H1 (cell line): Measurements from ENCODE around the gene TUBGCP6. TPM values are rescaled to one million over a fixed set of nuclear protein-coding genes. Genes with fewer than 3 reads are reported as not detected.
A peak's percentile ranks its signal among the peaks of the same experiment; 100 is the strongest.

Experiments
- CTCF ChIA-PET: fragments of 300-600 bp; sonication (Branson Sonifier 250); formaldehyde crosslinking; loops from one replicate; lab custom pipeline; 2021; ENCODE audit not compliant: partially characterized antibody; lab: Charles Lee
- POLR2A ChIA-PET: fragments of 300-600 bp; sonication (Branson Sonifier 250); formaldehyde crosslinking; loops from one replicate; lab custom pipeline; 2021; ENCODE audit warnings: inconsistent platforms; ENCODE audit not compliant: partially characterized antibody; lab: Charles Lee
- DNase-seq, 2 experiments: peaks; one replicate each; pipeline versions ENCODE4 v3.0.0 to v3.0.0-alpha.2; 2010 to 2022; ENCODE audit warnings: low spot score in 2 of 2, low read depth in 1 of 2, mixed read lengths in 1 of 2
- FAIRE-seq: peaks from 2 replicates; lab custom pipeline; 2011; peaks lifted over from hg19 to GRCh38; lab: Jason Lieb, UNC
- H2AFZ ChIP-seq: 2 replicates; pipeline ENCODE4 v1.8.1; 2012; ENCODE audit warnings: low read length, inconsistent platforms
- H2AK5ac ChIP-seq: 2 replicates; pipeline ENCODE4 v1.6.1; 2013; ENCODE audit warnings: low read depth, low read length
- H2BK120ac ChIP-seq: replicated peaks from 2 replicates; pipeline ENCODE3; 2013; ENCODE audit warnings: low read depth, low read length, inconsistent platforms
- H2BK12ac ChIP-seq: 2 replicates; pipeline ENCODE4 v1.6.1; 2013; ENCODE audit warnings: low read depth, low read length
- H2BK15ac ChIP-seq: 2 replicates; pipeline ENCODE4 v1.6.1; 2013; ENCODE audit warnings: low read length
- H2BK20ac ChIP-seq: 2 replicates; pipeline ENCODE4 v1.6.1; 2013; ENCODE audit warnings: low read length
- H2BK5ac ChIP-seq: 2 replicates; pipeline ENCODE4 v1.6.1; 2013; ENCODE audit warnings: low read depth, low read length
- H3K14ac ChIP-seq: 2 replicates; pipeline ENCODE4 v1.6.1; 2013; ENCODE audit warnings: inconsistent platforms; ENCODE audit not compliant: insufficient read length
- H3K18ac ChIP-seq: 2 replicates; pipeline ENCODE4 v1.6.1; 2013; ENCODE audit warnings: low read length; ENCODE audit errors: extremely low read depth
- H3K23ac ChIP-seq: 2 replicates; pipeline ENCODE4 v1.6.1; 2013; ENCODE audit warnings: inconsistent platforms; ENCODE audit not compliant: insufficient read length
- H3K23me2 ChIP-seq: 2 replicates; pipeline ENCODE4 v1.6.1; 2013; ENCODE audit warnings: low read depth, low read length
- H3K27ac ChIP-seq: 2 replicates; pipeline ENCODE4 v1.6.1; 2011; ENCODE audit warnings: low read depth, low read length, inconsistent platforms
- H3K27me3 ChIP-seq, 4 experiments: replicated peaks in 1 of 4; 1 replicate in 1 of 4; 2 replicates in 3 of 4; pipeline versions ENCODE4 v1.6.1 to v1.8.1; 2011 to 2013; ENCODE audit warnings: low read length in 3 of 4, mild to moderate bottlenecking in 3 of 4, inconsistent platforms in 2 of 4, mixed read lengths in 2 of 4, moderate library complexity in 1 of 4; ENCODE audit not compliant: control insufficient read depth in 3 of 4, insufficient read depth in 3 of 4; ENCODE audit errors: extremely low read depth in 1 of 4
- H3K36me3 ChIP-seq, 4 experiments: 2 replicates each; pipeline versions ENCODE4 v1.6.1 to v1.8.1; 2011 to 2013; ENCODE audit warnings: mild to moderate bottlenecking in 4 of 4, low read length in 3 of 4, moderate library complexity in 2 of 4, control low read depth in 1 of 4, inconsistent platforms in 1 of 4; ENCODE audit not compliant: insufficient read depth in 4 of 4, control insufficient read depth in 2 of 4
- H3K4ac ChIP-seq: replicated peaks from 2 replicates; pipeline ENCODE3; 2013; ENCODE audit warnings: low read length, low read depth, mixed read lengths, inconsistent platforms; ENCODE audit not compliant: insufficient read length
- H3K4me1 ChIP-seq, 4 experiments: replicated peaks in 1 of 4; 1 replicate in 1 of 4; 2 replicates in 3 of 4; pipeline versions ENCODE4 v1.6.1 to v1.8.1; 2011 to 2013; ENCODE audit warnings: low read length in 3 of 4, inconsistent platforms in 2 of 4, mixed read lengths in 1 of 4; ENCODE audit not compliant: insufficient read depth in 4 of 4, control insufficient read depth in 3 of 4
- H3K4me2 ChIP-seq, 2 experiments: 2 replicates each; pipeline versions ENCODE4 v1.6.1 to v1.8.1; 2011 to 2013; ENCODE audit warnings: low read depth in 2 of 2, low read length in 2 of 2, control low read depth in 1 of 2, inconsistent platforms in 1 of 2, mild to moderate bottlenecking in 1 of 2; ENCODE audit not compliant: insufficient read depth in 1 of 2
- H3K4me3 ChIP-seq, 4 experiments: fragments of 200-600, 300-600 bp in 1 of 4; sonication (generic), shearing (Covaris generic), sonication (Bioruptor Twin) in 1 of 4; 2 replicates each; pipeline versions ENCODE4 v1.5.1 to v1.8.1; 2011 to 2016; ENCODE audit warnings: low read length in 4 of 4, low read depth in 3 of 4, control low read depth in 2 of 4, inconsistent platforms in 2 of 4, mild to moderate bottlenecking in 2 of 4, mixed read lengths in 1 of 4, moderate library complexity in 1 of 4; ENCODE audit not compliant: insufficient read depth in 2 of 4; ENCODE audit errors: extremely low read depth in 1 of 4
- H3K56ac ChIP-seq: replicated peaks from 2 replicates; pipeline ENCODE3; 2013; ENCODE audit warnings: low read depth, mild to moderate bottlenecking, mixed read lengths, low read length, inconsistent platforms; ENCODE audit not compliant: insufficient read length
- H3K79me1 ChIP-seq: 2 replicates; pipeline ENCODE4 v1.6.1; 2013; ENCODE audit warnings: low read depth, low read length, control low read depth
- H3K79me2 ChIP-seq, 2 experiments: 2 replicates each; pipeline versions ENCODE4 v1.6.1 to v1.8.1; 2012 to 2013; ENCODE audit warnings: low read length in 2 of 2, mild to moderate bottlenecking in 2 of 2, inconsistent platforms in 1 of 2; ENCODE audit not compliant: insufficient read depth in 2 of 2, control insufficient read depth in 1 of 2
- H3K9ac ChIP-seq, 4 experiments: replicated peaks in 1 of 4; 1 replicate in 1 of 4; 2 replicates in 3 of 4; pipeline versions ENCODE4 v1.6.1 to v1.8.1; 2011 to 2013; ENCODE audit warnings: low read depth in 3 of 4, low read length in 3 of 4, control low read depth in 2 of 4, mild to moderate bottlenecking in 2 of 4, moderate library complexity in 2 of 4, inconsistent platforms in 1 of 4; ENCODE audit errors: extremely low read depth in 1 of 4
- H3K9me3 ChIP-seq, 2 experiments: 2 replicates each; pipeline versions ENCODE4 v1.6.1 to v1.8.1; 2012 to 2013; ENCODE audit warnings: mild to moderate bottlenecking in 2 of 2, moderate library complexity in 2 of 2, control low read depth in 1 of 2, inconsistent platforms in 1 of 2, low read depth in 1 of 2, low read length in 1 of 2, mixed read lengths in 1 of 2; ENCODE audit not compliant: insufficient read depth in 2 of 2
- H4K20me1 ChIP-seq, 2 experiments: replicated peaks in 1 of 2; 2 replicates each; pipeline versions ENCODE3 to v1.8.1; 2011 to 2013; ENCODE audit warnings: inconsistent platforms in 2 of 2, low read length in 2 of 2, mild to moderate bottlenecking in 1 of 2; ENCODE audit not compliant: insufficient read depth in 2 of 2, control insufficient read depth in 1 of 2
- H4K5ac ChIP-seq: 2 replicates; pipeline ENCODE4 v1.6.1; 2013; ENCODE audit warnings: low read length, low read depth, mixed read lengths, inconsistent platforms; ENCODE audit not compliant: insufficient read length
- H4K8ac ChIP-seq: 2 replicates; pipeline ENCODE4 v1.8.0; 2013; ENCODE audit warnings: mild to moderate bottlenecking, moderate library complexity, low read length, inconsistent platforms; ENCODE audit not compliant: insufficient read depth; ENCODE audit errors: extremely low read depth
- H4K91ac ChIP-seq: replicated peaks from 2 replicates; pipeline ENCODE3; 2013; ENCODE audit warnings: low read length, mixed read lengths, inconsistent platforms; ENCODE audit not compliant: insufficient read length
- BACH1 ChIP-seq: IDR thresholded peaks from 2 replicates; pipeline ENCODE4 v1.6.1; 2012; ENCODE audit warnings: low read length, improper control_type of control experiment
- CTCF ChIP-seq, 3 experiments: IDR thresholded peaks; 1 replicate in 2 of 3; 2 replicates in 1 of 3; pipeline versions ENCODE4 v1.5.1 to v1.6.1; 2011; ENCODE audit warnings: low read length in 3 of 3, mild to moderate bottlenecking in 3 of 3, inconsistent platforms in 2 of 3, low read depth in 1 of 3, moderate library complexity in 1 of 3; ENCODE audit not compliant: insufficient read depth in 1 of 3; ENCODE audit errors: control extremely low read depth in 1 of 3
- KDM4A ChIP-seq: IDR thresholded peaks from one replicate; pipeline ENCODE4 v1.7.1; 2012; ENCODE audit warnings: low read depth, mild to moderate bottlenecking, moderate library complexity, low read length, inconsistent platforms; ENCODE audit not compliant: severe bottlenecking
- MAFK ChIP-seq: IDR thresholded peaks from 2 replicates; pipeline ENCODE4 v1.6.1; 2012; ENCODE audit warnings: low read depth, mild to moderate bottlenecking, improper control_type of control experiment, low read length
- SIX5 ChIP-seq: IDR thresholded peaks from 2 replicates; pipeline ENCODE4 v1.6.1; 2011; ENCODE audit warnings: mild to moderate bottlenecking, low read depth, low read length
- WGBS, 2 experiments: shearing (Covaris generic) in 1 of 2; methylation state at CpG; one replicate each; pipeline versions ENCODE4 v1.1.6 to v1.1.7; 2013 to 2015; ENCODE audit warnings: low lambda C conversion rate in 2 of 2, mixed read lengths in 2 of 2, inconsistent platforms in 1 of 2, low coverage in 1 of 2, missing lambda C conversion rate in 1 of 2; ENCODE audit not compliant: insufficient replicate concordance in 2 of 2, insufficient coverage in 1 of 2, insufficient read length in 1 of 2; ENCODE audit errors: extremely low coverage in 1 of 2, missing lambda C conversion rate in 1 of 2; 5-methylcytosine and 5-hydroxymethylcytosine counted together
- polyA plus RNA-seq, 7 experiments: library from polyadenylated mRNA; depleted of rRNA in 3 of 7; stranded (reverse) in 5 of 7; unstranded in 2 of 7; fragments of >200 nt in 5 of 7; fragments of 200-250 nt in 2 of 7; gene quantifications; 1 replicate in 5 of 7; 2 replicates in 1 of 7; 4 replicates in 1 of 7; pipeline versions ENCODE4 v1.2.1 to v1.2.3, GENCODE V29; 2011 to 2013; ENCODE audit warnings: missing spikeins in 2 of 7, mixed read lengths in 2 of 7
- total RNA-seq: library from RNA; stranded (reverse); fragmentation: NEBNext Ultra II Directional; extraction: Animal tissue kit (Norgen Biotek cat#: 25700); gene quantifications from 2 replicates; pipeline ENCODE4 v1.2.1, GENCODE V29; 2021

The TUBGCP6 gene
- total and polyA plus RNA-seq, 2 of the 8 experiments (the other 6 are each of a cell fraction or from before 2014, with no cell fraction given) = 24.2 to 24.7 TPM

- no peak overlapping the region for H3K23ac ChIP-seq
- H2BK15ac ChIP-seq = no peak overlapping the region
- H3K14ac ChIP-seq = no peak overlapping the region
- H4K5ac ChIP-seq = no peak overlapping the region
- peaks cover 7 to 24% of the 10 kb centered on the region in 2 experiments; a peak in 3 of 4 replicates for H3K9me3 ChIP-seq
- H3K56ac ChIP-seq = no peak overlapping the region
- no peaks in the 10 kb centered on the region for H3K79me2 ChIP-seq
- DNase-seq (no peak), FAIRE-seq (no peak)
- H3K36me3 ChIP-seq = peaks cover 11 to 43% (median 32%) of the 10 kb centered on the region in 4 experiments
- H3K23me2 ChIP-seq = peaks cover 11% of the 10 kb centered on the region; the same call in 1 of the 2 replicates
- H2BK5ac ChIP-seq = no peak overlapping the region
- H3K4me2 ChIP-seq = no peak overlapping the region
- no peak overlapping the region for H2BK12ac ChIP-seq
- no peak overlapping the region for H3K4me3 ChIP-seq
- H2BK120ac ChIP-seq = no peak overlapping the region
- CTCF ChIA-PET = interaction anchor here (0.9 to 6.0 kb wide), 12 partner anchors 12 to 94 kb away, joined by 3 to 39 read pairs (median 5); partner anchors contain the start of genes DENND6B and MAPK12
- peaks cover 2 to 13% (median 9%) of the 10 kb centered on the region in 4 experiments; a peak in 6 of 7 replicates for H3K4me1 ChIP-seq
- H3K27ac ChIP-seq = no peak overlapping the region
- POLR2A ChIA-PET = no interaction called here
- H4K20me1 ChIP-seq = peaks cover 6 to 10% of the 10 kb centered on the region in 2 experiments
- no peak overlapping the region for H4K8ac ChIP-seq
- no peaks in the 10 kb centered on the region for H3K79me1 ChIP-seq
- H3K27me3 ChIP-seq = peaks cover 13 to 23% (median 21%) of the 10 kb centered on the region in 4 experiments; a peak in 6 of 7 replicates
- no peak overlapping the region for H3K18ac ChIP-seq
- WGBS, 2 experiments = 98% methylated on average over 5 of the region's 7 CpGs; no CpG with 5 or more reads in 1 of the 2 experiments
- H2BK20ac ChIP-seq = no peak overlapping the region
- H2AFZ ChIP-seq = no peak overlapping the region
- H3K9ac ChIP-seq = no peak overlapping the region
- H3K4ac ChIP-seq = no peak overlapping the region
- no peak overlapping the region for H2AK5ac ChIP-seq
- H4K91ac ChIP-seq = no peak overlapping the region
- peak; percentile 40 to 53 (median 51) for TF ChIP-seq CTCF (IDR thresholded peaks at IDR 0.05; ENCODE audit: control extremely low read depth in 1 of 3, insufficient read depth in 1 of 3, low read depth in 1 of 3, low read length in 3 of 3)
- TF ChIP-seq BACH1 = no peak
- TF ChIP-seq SIX5 = no peak
- no peak for TF ChIP-seq KDM4A
- no peak for TF ChIP-seq MAFK
Observed at GRCh38 chr22:50274311-50274710, 29.5 kb upstream of the TUBGCP6 start.
